ENCODE measurements around the gene MIA2. TPM values are rescaled to one million over a fixed set of nuclear protein-coding genes. Genes with fewer than 3 reads are reported as not detected.
A peak's percentile ranks its signal among the peaks of the same experiment; 100 is the strongest.

MIA2 gene
- total RNA-seq, 1 experiment from 2014 or later, result 16.4 TPM

DNA sequence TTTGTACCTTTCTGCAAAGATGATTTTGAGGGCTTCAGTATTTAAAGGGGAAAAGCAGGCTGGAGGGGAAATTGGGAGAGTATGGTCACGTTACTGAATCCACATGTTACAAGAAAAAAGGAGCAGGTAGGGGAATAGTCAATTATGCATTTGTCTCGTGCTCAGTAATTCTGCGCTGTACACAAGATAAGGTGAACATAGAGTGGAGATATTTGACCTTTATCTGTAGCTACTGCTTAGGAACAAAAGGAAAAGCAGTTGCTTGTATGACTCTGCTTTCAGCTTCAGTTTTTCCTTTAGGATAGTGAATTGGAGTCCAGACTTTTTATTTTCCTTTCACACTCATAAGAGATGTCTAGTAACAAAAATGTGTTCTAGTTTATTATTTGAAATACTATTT, 148.7 kb downstream of the MIA2 start:
- DNase-seq (ENCODE audit: low spot score), result no peak

DNA sequence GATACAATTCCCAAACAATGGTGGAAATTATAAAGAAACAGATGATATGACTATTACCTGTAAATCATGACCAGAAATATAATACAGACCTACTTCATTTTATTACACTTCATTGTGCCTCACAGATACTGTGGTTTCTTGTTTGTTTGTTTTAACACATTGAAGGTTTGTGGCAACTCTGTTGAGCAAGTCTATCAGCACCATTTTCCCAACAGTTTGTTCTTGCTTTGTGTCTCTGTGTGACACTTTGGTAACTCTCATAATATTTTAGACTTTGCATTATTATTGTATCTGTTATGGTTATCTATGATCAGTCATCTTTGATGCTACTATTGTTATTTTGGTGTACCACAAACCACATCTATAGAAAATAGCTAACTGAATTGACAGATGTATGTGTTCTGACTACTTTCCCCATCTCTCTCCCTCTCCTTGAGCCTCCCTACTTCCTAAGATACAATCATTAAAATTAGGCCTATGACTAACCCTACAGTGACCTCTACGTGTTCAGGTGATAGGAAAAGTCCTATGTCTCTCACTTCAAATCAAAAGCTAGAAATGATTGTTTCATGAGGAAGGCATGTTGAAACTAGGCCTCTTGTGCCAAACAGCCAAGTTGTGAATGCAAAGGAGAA, 149.4 kb downstream of the MIA2 start:
- DNase-seq (ENCODE audit: low spot score), result no peak

DNA sequence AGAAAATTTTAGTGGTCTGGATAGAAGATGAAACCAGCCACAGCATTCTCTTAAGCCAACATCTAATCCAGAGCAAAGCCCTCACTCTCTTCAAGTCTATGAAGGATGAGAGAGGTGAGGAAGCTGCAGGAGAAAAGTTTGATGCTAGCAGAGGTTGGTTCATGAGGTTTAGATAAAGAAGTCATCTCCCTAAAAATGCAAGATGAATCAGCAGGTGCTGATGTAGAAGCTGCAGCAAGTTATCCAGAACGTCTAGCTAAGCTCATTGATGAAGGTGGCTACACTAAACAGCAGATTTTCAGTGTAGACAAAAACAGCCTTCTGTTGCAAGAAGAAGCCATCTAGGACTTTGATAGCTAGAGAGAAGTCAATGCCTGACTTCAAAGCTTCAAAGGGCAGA, 150.0 kb downstream of the MIA2 start:
- no peak for DNase-seq (ENCODE audit: low spot score)

DNA sequence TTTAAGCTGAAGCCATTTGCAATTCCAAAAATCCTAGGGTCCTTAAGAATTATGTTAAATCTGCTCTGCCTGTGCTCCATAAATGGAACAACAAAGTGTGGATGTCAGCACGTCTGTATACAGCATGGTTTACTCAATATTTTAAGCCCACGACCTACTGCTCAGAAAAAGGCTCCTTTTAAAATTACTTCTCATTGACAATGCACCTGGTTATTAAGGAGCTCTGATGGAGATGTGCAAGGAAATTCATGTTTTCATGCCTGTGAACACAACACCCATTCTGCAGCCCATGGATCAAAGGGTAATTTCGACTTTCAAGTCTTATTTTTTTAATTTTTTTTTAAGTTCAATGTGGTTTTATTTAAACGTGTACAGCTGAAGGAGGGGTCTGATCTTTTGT, 150.5 kb downstream of the MIA2 start:
- no peak for DNase-seq (ENCODE audit: low spot score)

DNA sequence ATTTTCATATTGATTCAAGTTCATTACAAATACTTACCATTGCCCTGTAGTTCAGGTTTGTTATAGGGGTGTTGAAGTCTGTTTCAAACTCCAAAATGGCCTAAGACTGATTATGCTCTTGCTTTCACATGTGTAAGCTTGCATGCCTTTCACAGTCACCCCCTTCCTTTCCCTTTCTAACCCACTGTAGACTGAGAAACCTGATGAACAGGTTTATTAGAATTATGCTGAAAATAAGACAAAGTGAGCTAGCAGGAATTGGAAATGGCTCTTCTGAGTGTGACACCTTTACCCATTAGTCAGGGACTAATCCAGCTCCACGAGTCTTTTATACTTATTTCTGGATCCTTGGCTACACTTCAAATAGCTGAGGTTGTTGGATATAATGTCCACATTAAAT, 159.6 kb downstream of the MIA2 start:
- no peak for DNase-seq (ENCODE audit: low spot score)

DNA sequence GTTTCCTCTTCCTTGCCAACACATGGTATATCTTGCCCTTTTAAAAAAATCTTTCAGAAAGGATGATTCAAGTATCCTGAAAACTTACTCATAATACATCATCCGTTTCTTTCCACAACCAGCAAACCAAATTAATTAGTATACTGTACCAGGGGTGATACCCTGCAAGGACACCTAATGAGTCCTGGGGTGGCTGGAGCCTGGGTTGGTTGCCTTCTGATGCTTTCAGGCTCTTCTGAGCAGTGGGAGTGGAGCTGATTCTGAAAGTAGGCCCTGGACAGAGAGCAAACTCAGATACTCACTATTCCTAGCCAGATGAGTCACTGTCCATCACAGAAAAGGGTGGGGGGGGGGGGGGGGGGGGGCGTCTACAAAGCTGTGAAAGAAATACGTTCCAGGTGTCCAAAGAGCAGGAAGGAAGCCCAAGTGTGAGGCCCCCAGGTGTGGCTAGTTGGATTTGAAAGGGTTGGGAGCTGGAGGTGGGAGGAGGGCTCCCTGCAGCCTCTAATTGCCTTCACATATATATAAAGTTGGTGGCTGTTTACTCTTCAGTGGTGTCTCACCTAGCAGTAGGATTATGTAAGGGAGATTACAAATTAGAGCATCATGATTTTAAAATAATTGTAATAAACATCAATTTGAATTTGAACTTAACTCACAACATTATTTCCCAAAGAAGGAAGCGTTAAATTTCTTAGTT, 162.0 kb downstream of the MIA2 start:
- DNase-seq (ENCODE audit: low spot score), result no peak

DNA sequence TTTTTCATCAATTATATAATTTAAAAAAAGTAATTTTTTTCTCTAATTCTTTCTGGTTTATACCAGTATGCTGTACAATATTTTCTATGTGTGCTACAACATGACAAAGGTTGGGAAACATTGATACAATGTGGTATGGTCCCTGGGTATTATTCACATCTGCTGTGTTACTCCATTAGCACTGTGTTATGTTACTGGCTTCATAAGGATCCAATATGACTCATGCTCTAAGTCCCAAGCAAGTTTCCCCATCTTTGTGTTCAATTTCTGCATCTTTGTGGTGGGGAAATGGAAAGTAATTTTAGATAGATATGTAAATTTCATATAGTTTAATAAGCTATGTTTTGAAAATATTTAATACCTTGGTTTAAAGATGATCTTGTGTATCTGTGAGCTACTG, 162.7 kb downstream of the MIA2 start:
- no peak for DNase-seq (ENCODE audit: low spot score)

DNA sequence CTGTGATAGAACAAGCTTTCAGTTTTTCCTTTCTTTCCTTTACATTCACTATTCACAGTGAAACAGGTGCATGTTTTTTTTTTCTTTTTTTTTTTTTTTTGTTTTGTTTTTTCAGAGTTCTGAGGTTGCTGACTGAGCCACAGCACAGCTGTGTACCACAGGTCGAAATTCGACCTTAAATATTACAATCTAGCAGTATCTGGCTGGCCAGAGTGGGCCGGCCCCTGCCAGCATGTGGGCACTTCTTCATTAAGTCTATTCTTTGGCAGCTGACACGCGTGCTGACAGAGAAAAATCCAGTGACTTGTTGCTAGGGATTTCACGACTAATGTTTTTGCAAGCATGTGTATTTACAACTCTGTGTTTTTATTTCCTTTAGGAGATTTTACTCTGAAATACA, 164.7 kb downstream of the MIA2 start:
- DNase-seq (ENCODE audit: low spot score), result no peak

DNA sequence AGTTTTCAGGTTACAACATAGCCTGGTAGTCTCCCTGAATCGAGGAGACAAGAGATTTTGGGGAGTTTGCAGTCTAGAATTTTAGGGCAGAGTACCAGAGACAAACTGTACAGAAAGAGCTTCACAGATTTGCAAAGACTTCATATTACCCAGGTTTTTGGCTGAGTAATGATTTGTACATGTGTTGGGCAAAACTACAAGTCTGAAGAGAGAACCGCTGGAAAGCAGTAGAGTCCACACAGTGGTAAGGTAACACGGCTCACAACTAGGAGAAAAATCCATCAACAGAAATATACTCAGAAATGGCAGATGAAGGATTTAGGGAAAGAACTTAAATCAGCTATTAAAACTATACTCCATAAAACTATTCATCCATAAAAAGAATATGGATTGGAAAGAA, 172.8 kb downstream of the MIA2 start:
- DNase-seq (ENCODE audit: low spot score), result no peak

DNA sequence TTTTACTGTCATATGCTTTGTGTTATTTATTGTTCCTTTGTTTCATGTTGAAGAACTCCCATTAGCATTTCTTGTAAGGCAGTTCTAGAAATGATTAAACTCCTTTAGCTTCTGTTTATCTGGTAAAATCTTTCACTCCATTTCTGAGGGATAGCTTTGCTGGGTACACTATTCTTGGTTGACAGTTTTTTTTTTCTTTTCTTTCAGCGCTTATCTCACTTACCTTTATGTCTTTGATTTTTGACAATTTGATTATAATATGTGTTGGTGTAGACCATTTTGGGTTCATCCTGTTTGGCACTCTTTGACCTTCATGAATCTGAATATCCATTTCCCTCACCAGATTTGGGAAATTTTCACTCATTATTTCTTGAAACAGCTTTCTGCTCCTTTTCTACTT, 182.4 kb downstream of the MIA2 start:
- no peak for DNase-seq (ENCODE audit: low spot score)

DNA sequence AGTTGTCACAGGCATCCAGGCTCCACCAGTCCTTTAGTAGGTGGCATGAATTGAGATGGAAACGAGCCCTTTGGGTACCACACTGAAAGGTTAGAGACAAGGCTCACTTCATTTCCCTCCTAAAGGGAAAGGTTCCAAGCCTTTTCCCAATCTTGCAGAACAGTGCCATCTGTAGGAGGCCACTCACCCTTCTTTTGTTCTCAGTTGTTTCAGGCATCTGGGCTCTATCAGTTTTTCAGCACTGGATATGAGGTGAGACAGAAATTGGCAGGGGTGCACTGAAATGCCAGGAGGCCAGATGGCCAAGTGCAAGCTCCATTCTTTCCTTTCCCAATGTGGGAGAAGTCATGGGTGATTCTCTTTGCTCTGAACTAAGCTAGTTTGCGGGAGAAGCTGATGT, 183.3 kb downstream of the MIA2 start:
- peak; percentile 11 for DNase-seq (ENCODE audit: low spot score)

DNA sequence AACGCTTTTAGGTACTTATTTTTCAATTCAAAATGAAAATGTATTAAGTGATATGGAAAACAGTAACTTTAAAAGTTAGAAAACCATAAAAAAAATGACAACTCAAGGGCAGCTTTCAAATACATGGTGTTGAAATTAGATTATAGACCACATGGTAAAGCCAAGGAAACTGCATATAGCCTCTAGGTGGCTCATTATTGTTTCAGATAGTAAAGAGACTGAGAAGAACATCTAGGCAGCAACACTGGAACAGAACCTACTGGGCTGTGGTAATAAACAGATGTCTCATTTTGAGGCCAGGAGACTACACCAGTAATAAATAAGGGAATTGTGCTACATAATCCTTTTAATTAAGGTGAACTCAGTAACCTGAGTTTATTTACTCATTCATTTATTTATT, 185.6 kb downstream of the MIA2 start:
- no peak for DNase-seq (ENCODE audit: low spot score)

DNA sequence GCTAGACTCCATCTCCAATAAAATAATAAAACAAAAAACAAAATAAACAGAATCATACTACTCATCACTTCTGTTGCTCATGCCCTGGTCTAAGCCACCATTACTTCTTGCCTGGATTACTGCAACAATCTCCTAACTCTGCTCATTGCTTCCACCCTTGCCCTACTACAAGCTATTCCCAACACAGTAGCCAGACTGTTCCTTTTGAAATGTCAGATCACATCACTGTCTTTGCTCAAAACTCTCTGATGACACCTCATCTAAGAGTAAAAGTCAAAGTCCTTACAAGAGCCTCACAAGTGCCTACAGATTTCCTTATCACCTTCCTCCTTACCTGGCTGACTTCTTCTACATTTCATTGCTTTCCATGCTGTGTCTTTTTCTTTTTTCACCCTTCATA, 188.5 kb downstream of the MIA2 start:
- no peak for DNase-seq (ENCODE audit: low spot score)

DNA sequence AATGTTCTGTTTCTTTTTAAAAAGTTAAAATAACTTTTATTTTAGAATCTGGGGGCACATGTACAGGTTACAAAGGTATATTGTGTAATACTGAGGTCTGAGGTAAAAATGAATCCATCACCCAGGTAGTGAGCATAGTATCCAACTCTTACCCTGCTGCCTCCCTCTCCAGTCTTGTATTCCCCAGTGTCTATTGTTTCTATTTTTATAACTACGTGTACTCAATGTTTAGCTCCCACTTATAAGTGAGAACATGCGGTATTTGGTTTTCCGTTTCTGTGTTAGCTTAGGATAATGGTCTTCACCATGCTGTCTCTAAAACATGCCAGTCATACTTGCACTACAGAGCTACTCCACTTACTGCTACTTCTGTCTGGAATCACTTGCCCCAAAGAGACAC, 190.1 kb downstream of the MIA2 start:
- DNase-seq (ENCODE audit: low spot score), result no peak

DNA sequence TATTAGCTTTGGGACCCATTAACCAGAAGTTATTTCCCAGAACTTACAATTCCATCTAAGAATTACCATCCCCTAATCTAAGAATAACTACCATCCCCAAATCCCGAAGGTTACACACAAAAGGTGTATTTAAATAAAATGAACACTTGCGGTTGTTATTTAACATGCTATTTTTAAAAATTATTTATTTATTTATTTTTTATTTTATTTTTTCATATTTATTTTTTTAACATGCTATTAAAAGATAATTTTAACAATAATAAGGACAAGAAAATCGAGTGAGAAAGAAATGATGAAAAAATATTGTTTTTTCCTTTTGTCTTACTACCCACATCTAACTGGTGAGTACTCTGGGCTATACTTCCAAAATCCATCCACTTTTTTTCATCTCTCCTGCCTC, 192.2 kb downstream of the MIA2 start:
- DNase-seq (ENCODE audit: low spot score), result no peak

DNA sequence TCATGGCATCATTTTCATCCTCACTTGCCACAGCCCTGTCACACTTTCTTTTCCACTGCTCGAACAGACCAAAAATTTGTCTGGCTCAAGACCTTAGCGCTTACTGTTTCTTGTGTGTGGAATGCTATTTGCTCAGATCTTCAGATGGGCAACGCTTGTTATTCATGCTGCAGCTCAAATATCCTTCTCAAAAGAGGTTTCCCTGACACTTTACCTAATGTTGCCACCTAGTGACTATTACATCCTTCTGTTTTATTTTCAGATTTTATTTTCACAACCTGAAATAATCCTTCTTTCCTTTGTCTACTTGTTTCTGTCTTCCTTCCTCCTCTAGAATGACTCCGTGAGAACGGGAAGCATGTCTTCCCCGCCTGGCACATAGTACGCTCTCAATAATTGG, 192.9 kb downstream of the MIA2 start:
- peak; percentile 56 for DNase-seq (ENCODE audit: low spot score)

DNA sequence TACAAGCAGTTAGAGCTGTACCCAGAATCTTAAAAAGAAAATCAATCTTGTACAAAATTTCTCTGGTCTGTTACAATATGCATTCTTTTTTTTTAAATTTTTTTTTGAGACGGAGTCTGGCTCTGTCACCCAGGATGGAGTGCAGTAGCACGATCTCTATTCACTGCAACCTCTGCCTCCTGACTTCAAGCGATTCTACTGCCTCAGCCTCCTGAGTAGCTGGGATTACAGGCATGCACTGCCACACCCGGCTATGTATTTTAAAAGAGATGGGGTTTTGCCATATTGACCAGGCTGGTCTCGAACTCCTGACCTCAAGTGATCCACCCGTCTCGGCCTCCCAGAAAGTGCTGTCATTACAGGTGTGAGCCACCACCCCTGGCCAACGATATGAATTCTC, 194.4 kb downstream of the MIA2 start:
- DNase-seq (ENCODE audit: low spot score), result no peak

DNA sequence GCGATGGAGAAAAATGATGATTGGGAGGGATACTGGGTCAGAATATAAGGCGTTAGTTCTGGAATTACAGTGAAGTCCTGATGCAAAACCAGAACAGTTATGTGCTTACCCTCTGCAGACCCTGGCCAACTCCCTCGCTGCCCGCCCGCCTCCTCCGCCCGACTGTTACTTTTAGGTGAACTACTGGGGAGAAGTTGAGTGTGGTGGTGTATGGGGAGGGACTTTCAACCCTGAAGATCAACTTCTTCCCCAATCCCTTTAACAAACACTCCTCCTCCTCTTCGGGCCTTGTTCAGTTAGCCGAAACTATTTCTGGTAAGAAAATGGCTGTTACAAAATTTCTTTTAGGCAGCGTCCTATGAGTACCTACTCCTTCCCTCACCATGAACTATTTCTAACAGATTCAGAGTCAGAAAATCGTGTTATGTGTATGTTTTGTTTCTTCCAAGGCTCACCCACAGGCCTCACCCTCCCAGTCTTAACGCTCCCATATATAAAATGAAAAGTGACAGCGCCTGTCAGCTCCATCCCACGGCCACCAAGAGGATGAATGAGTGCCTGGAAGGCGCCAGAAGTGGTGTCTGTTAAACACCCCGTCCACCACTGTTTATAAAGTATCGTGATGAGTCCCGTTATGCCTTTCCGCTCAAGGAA, 197.2 kb downstream of the MIA2 start:
- no peak for DNase-seq (ENCODE audit: low spot score)

DNA sequence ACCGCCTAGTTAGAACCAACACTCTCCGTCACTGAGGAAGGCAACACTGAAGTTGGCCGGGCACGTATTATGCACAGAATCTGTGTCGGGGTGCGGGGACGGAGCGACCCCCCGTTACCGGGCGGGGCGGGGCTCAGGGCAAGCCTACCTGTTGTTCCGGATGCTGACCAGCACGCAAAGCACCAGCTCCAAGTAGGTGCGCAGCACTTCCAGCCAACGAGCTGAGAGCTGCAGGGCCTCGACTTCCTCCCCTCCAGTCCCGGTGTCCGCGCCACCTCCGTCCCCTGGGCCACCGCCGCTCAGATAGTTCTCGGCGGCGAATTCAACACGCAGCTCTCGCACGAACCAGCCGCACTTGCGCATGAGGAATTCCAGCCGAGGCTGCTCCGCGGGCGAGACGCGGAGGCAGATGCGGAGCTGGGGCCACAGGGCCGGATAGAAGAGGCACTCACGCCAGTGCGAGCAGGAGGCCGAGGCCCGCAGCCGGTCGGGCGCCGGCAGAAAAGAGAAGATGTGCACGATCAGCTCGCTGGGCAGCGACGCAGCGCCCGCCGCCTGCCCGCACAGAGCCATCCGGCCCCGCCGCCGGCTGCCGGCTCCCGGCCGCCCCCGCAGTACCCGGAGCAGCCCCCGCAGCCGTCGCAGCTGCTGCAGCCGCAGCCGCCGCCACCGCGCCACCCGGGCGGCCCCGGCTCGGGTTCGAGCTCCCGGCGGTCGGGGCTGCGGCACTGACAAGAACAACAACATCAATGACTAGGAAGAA, 197.9 kb downstream of the MIA2 start:
- DNase-seq (ENCODE audit: low spot score), result no peak

DNA sequence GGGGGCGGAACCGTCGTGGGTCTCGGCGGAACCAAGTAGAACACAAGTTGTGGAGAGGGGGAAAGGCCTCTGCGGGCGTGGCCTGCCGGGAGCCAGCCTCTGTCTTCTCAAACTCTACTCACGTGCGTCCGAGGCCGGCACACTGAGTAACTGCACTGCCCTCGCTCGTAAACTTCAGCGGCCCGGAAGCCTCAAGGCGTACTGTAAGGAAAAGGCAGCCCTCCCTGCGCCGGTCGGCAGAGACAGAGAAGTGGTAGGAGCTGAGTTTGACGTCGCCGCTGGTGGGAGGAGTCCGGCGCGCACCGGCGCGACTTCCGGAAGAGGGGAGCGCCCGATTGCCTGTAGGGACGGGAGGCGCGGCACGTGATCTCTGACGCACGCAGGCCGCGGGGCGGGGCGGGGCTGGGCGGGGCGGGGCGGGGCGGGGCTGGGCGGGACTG, 198.5 kb downstream of the MIA2 start, which contains the start of gene FBXO33:
FBXO33 (minus strand) TSS at position 255 of the 440 bp plus-strand sequence. CDS start 271 bp downstream, outside the sequence.
- peak; percentile 92 for DNase-seq (ENCODE audit: low spot score)

DNA sequence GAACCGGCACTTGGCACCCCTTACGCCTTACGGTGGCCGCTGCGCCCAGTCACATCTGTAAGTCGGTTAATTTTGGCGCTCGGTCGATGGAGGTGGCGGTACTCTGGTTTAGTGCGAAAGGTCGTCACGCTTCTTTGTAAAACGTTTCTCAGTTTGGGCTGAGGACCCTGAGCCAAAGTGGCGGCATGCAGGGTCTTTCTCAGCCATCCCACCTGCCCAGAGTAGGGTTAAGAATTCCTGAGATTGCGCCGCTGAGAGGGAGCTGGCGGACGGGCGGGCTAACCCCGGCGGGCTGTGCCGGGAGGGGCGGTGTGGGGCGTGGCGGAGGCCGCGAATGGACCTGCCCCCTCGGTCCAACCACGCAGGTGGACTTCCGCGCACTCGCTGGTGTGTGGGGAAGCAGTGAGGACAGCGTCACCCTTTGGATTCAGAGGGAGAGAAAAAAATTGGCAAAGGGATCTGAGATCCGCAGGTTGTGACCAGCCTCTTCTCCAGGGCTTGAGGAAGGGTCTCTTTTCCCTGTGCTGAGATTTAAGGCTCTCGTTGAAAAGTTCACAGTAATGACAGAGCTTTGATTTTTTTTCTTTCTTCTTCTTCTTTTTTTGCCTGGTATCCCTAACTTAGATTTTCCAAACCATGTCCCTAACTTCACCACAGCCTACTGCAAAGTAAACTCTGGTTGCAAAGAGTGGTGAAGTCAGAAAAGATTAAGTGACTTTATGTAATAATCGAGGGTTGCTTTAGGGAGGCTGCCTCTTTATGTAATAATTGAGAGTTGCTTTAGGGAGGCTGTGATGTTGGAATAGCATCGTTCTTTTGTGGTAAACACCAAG, 199.1 kb downstream of the MIA2 start:
- DNase-seq (ENCODE audit: low spot score), result peak; percentile 88

DNA sequence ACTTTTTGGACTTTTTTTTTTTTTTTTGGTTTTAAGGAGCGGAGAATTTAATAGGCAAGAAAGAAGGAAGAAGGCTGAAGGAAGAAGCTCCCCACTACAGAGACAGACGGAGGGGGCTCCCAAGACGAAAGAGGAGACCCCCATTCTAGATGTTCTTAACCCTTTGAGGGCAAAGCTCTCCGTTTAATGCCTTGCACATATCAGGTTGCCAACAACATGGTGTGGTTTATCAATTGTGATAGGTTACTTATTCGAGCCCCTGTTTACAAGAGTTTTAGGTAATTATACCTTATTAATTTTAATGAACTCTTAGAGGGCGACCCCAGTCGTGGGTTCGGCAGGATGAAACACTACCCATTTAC, 199.7 kb downstream of the MIA2 start:
- no peak for DNase-seq (ENCODE audit: low spot score)

All from H4 (cell line).